ENCODE measurements around the gene DEFB132.

DNA sequence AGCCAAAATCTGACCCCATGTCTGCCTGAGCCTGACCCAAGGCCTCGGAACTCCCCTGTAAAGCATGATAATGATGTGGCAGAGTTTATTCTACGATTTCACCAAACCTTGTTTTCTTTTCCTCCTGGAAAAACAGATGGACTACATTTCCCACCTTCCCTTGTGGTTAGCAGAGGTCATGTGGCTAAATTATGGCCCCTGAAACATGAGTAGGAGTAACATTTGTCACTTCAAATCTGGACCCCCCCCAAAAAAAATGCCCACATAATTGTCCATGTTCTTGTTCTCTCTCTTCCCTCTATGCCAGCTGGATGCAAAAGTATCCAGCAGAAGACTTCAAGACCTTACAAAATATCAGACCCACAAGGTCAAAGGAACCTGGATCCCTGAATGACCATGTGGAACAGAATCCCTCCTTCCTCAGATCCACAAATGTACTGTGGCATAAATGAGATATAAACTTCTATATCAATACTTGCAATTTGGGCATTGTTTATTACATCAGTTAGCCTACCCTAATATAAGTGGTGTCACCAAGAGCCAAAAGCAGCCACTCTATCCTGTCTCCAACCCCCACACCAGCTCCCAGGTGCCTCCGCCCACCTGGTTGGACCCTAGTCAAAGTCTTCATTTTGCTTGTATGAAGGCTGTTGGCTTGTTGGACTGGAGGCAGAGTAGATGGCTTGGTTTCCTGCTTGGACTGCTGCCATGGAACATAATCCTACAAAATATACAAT is 31.6 kb downstream of the DEFB132 start:
- TF ChIP-seq CTCF (IDR thresholded peaks at IDR 0.05): no peak
- TF ChIP-seq POLR2A (IDR thresholded peaks at IDR 0.05): no peak

Data from esophagus squamous epithelium (tissue), 4 donors.